GM12878 (cell line): ENCODE data around the gene MVK. TPM values are rescaled to one million over a fixed set of nuclear protein-coding genes. Genes with fewer than 3 reads are reported as not detected.

ENCODE experiments used
- ATAC-seq: fragments of 200-7000 bp; cut with Tn5 transposase; 3 replicates; pipeline ENCODE4 v1.9.1; 2020; ENCODE audit warnings: mild to moderate bottlenecking, moderate library complexity
- BruUV-seq: library from RNA; stranded (reverse); fragments of 400-500 nt; replicated peaks from 2 replicates; lab custom pipeline; 2021; lab: Mats Ljungman, UMichigan
- CTCF ChIA-PET: fragments of 300-600 bp; sonication (Branson Sonifier 250); formaldehyde crosslinking; extraction: SDS; loops from one replicate; lab custom pipeline; 2021; ENCODE audit warnings: inconsistent platforms; lab: Yijun Ruan, JAX
- POLR2A ChIA-PET: fragments of 350-600 bp; formaldehyde crosslinking; extraction: SDS; loops from one replicate; lab custom pipeline; 2021; ENCODE audit warnings: inconsistent platforms; lab: Charles Lee
- RAD21 ChIA-PET: fragments of 300-600 bp; sonication (Branson Sonifier 250); formaldehyde crosslinking; loops from one replicate; lab custom pipeline; 2023; ENCODE audit warnings: antibody characterized with exemption; ENCODE audit not compliant: unreplicated experiment; lab: Charles Lee
- SMC1A ChIA-PET: fragments of 300-600 bp; sonication (Branson Sonifier 250); formaldehyde crosslinking; loops from one replicate; lab custom pipeline; 2023; ENCODE audit not compliant: unreplicated experiment, uncharacterized antibody; lab: Charles Lee
- DNase-seq: peaks from one replicate; pipeline ENCODE4 v3.0.0-alpha.2; 2011; ENCODE audit warnings: low read depth, low spot score
- FAIRE-seq: peaks from 3 replicates; lab custom pipeline; 2011; peaks lifted over from hg19 to GRCh38; lab: Jason Lieb, UNC
- H2AFZ ChIP-seq: 2 replicates; pipeline ENCODE4 v1.6.0; 2011; ENCODE audit warnings: low read depth, low read length, control low read depth; ENCODE audit not compliant: control insufficient read depth
- H3K27ac ChIP-seq: 2 replicates; pipeline ENCODE4 v1.5.1; 2011; ENCODE audit warnings: control low read depth; ENCODE audit not compliant: control insufficient read depth, insufficient read depth
- H3K27me3 ChIP-seq, 2 experiments: replicated peaks in 1 of 2; 2 replicates each; pipeline versions ENCODE4 v1.6.0 to v1.6.1; 2011; ENCODE audit warnings: low read length in 1 of 2; ENCODE audit not compliant: control insufficient read depth in 2 of 2, insufficient read depth in 2 of 2
- H3K36me3 ChIP-seq, 2 experiments: 2 replicates each; pipeline ENCODE4 v1.5.1; 2011; ENCODE audit warnings: low read length in 1 of 2; ENCODE audit not compliant: control insufficient read depth in 2 of 2, insufficient read depth in 2 of 2
- H3K4me1 ChIP-seq: 2 replicates; pipeline ENCODE4 v1.6.1; 2011; ENCODE audit warnings: mild to moderate bottlenecking, low read length, moderate library complexity, mixed read lengths; ENCODE audit not compliant: control insufficient read depth, insufficient read depth
- H3K4me2 ChIP-seq: 2 replicates; pipeline ENCODE4 v1.6.0; 2011; ENCODE audit warnings: control low read depth; ENCODE audit not compliant: control insufficient read depth, insufficient read depth
- H3K4me3 ChIP-seq: fragments of 200-600 bp; sonication (generic); 2 replicates; pipeline ENCODE4 v1.5.1; 2016
- H3K79me2 ChIP-seq: 2 replicates; pipeline ENCODE4 v1.6.0; 2011; ENCODE audit warnings: low read length; ENCODE audit not compliant: control insufficient read depth, insufficient read depth
- H3K9ac ChIP-seq: 2 replicates; pipeline ENCODE4 v1.8.0; 2011; ENCODE audit warnings: low read length, control low read depth, mixed read lengths; ENCODE audit not compliant: control insufficient read depth, insufficient read depth
- H3K9me3 ChIP-seq: replicated peaks from 3 replicates; pipeline ENCODE4 v1.5.1; 2011; ENCODE audit warnings: mild to moderate bottlenecking, low read length; ENCODE audit not compliant: control insufficient read depth, insufficient read depth
- H4K20me1 ChIP-seq: 2 replicates; pipeline ENCODE4 v1.6.0; 2011; ENCODE audit not compliant: control insufficient read depth, insufficient read depth
- ATF3 ChIP-seq: IDR thresholded peaks from 2 replicates; pipeline ENCODE4 v1.6.1; 2011; ENCODE audit warnings: low read depth, mild to moderate bottlenecking, low read length, moderate library complexity, borderline replicate concordance; ENCODE audit errors: extremely low read depth
- CREM ChIP-seq: IDR thresholded peaks from 2 replicates; pipeline ENCODE4 v1.6.1; 2014; ENCODE audit warnings: antibody characterized with exemption, low read depth
- ELK1 ChIP-seq: IDR thresholded peaks from 2 replicates; pipeline ENCODE4 v1.6.1; 2012; ENCODE audit warnings: low read depth, low read length, improper control_type of control experiment
- HDAC2 ChIP-seq: fragments of 200-600 bp; sonication (generic); IDR thresholded peaks from 2 replicates; pipeline ENCODE4 v1.6.1; 2017
- MEF2A ChIP-seq: IDR thresholded peaks from 2 replicates; pipeline ENCODE4 v1.6.1; 2011; ENCODE audit warnings: low read depth, mild to moderate bottlenecking, low read length, moderate library complexity; ENCODE audit not compliant: insufficient read depth
- MYC ChIP-seq: IDR thresholded peaks from 2 replicates; pipeline ENCODE4 v1.6.1; 2011; ENCODE audit warnings: mild to moderate bottlenecking, low read length, moderate library complexity, inconsistent platforms; ENCODE audit not compliant: insufficient read depth, insufficient replicate concordance, insufficient read length, severe bottlenecking
- PRDM15 ChIP-seq: fragments of 450-650 bp; formaldehyde crosslinking; IDR thresholded peaks from 2 replicates; pipeline ENCODE4 v1.4.0; 2020; ENCODE audit warnings: mild to moderate bottlenecking, moderate library complexity
- RB1 ChIP-seq: fragments of 450-650 bp; formaldehyde crosslinking; IDR thresholded peaks from 2 replicates; pipeline ENCODE4 v1.6.1; 2017; ENCODE audit warnings: mild to moderate bottlenecking, borderline replicate concordance
- RELA ChIP-seq: fragments of 450-650 bp; IDR thresholded peaks from 2 replicates; pipeline ENCODE4 v1.8.0; 2014; ENCODE audit warnings: borderline replicate concordance; ENCODE audit not compliant: partially characterized antibody
- SREBF1 ChIP-seq: IDR thresholded peaks from 2 replicates; pipeline ENCODE4 v1.6.1; 2012; ENCODE audit warnings: mild to moderate bottlenecking, low read length
- SRF ChIP-seq, 2 experiments: IDR thresholded peaks; 2 replicates each; pipeline ENCODE4 v1.6.1; 2011; ENCODE audit warnings: low read depth in 2 of 2, low read length in 2 of 2, mild to moderate bottlenecking in 1 of 2, moderate library complexity in 1 of 2
- TCF7 ChIP-seq: IDR thresholded peaks from 2 replicates; pipeline ENCODE4 v1.6.1; 2014; ENCODE audit warnings: antibody characterized with exemption, borderline replicate concordance
- ZBTB11 ChIP-seq: fragments of 450-650 bp; formaldehyde crosslinking; IDR thresholded peaks from 2 replicates; pipeline ENCODE4 v1.5.0; 2022; ENCODE audit warnings: mild to moderate bottlenecking, missing genetic modification characterization
- ZSCAN29 ChIP-seq: fragments of 450-650 bp; IDR thresholded peaks from 2 replicates; pipeline ENCODE4 v1.6.1; 2017; ENCODE audit warnings: mild to moderate bottlenecking, moderate library complexity
- WGBS: methylation state at CpG from one replicate; pipeline ENCODE4 v1.1.6; 2016; ENCODE audit warnings: low lambda C conversion rate; ENCODE audit not compliant: insufficient replicate concordance, insufficient coverage; ENCODE audit errors: missing lambda C conversion rate; 5-methylcytosine and 5-hydroxymethylcytosine counted together
- in situ Hi-C: fragments of 300-500 bp; cut with MboI; formaldehyde crosslinking; loops from 9 replicates; pipeline ENCODE4 v1.14.3; 2018; ENCODE audit warnings: mixed read lengths
- intact Hi-C: fragments of 100-400 bp; cut with micrococcal nuclease; formaldehyde crosslinking; loops from one replicate; pipeline ENCODE4 v1.14.2; 2022; ENCODE audit not compliant: unreplicated experiment
- polyA plus RNA-seq, 11 experiments: library from polyadenylated mRNA; depleted of rRNA in 4 of 11; unstranded in 6 of 11; stranded (reverse) in 5 of 11; fragments of >200 nt; fragmentation: Nextera tagmentation in 4 of 11; fragmentation: Illumina TruSeq in 1 of 11; extraction: Ambion mirVana in 4 of 11; extraction: Trizol in 1 of 11; gene quantifications; 1 replicate in 1 of 11; 2 replicates in 10 of 11; pipeline versions ENCODE4 v1.2.1 to v1.2.3, GENCODE V29; 2011 to 2016; ENCODE audit warnings: inconsistent platforms in 2 of 11, missing spikeins in 2 of 11, low read depth in 1 of 11
- total RNA-seq, 4 experiments: library from RNA; depleted of rRNA in 3 of 4; stranded (reverse); fragments of >200 nt in 3 of 4; fragmentation: Illumina TruSeq in 1 of 4; extraction: Trizol in 1 of 4; gene quantifications; 2 replicates each; pipeline versions ENCODE4 v1.2.1 to v1.2.3, GENCODE V29; 2013 to 2021

Gene MVK
- total and polyA plus RNA-seq, 10 of the 15 experiments (the other 5 are each of a cell fraction or from before 2014, with no cell fraction given) = 0.24 to 46.7 (median 31.9) TPM

- in situ Hi-C loops = no loop called here
- H3K27me3 ChIP-seq = no peaks in the 10 kb centered on the region
- TF ChIP-seq SRF (IDR thresholded peaks at IDR 0.05; ENCODE audit: low read depth in 2 of 2, low read length in 2 of 2) = no peak
- no peak for TF ChIP-seq ZSCAN29
- no peak for TF ChIP-seq ATF3
- TF ChIP-seq PRDM15 (CRISPR knock-in tag) = no peak
- no peak for TF ChIP-seq MYC
- no peak for TF ChIP-seq RELA
- no peak for TF ChIP-seq SREBF1
- no peak for TF ChIP-seq ZBTB11
- TF ChIP-seq CREM = no peak
- no peak for TF ChIP-seq RB1
- TF ChIP-seq MEF2A = no peak
- TF ChIP-seq TCF7 = no peak
- no peak for TF ChIP-seq ELK1
- no peak for TF ChIP-seq HDAC2
Measured at GRCh38 chr12:109558374-109559199, 15.0 kb upstream of the MVK start.

More at GRCh38 chr12:109558374-109559199, 15.0 kb upstream of the MVK start:
- CTCF ChIA-PET = no interaction called here
- Histone ChIP-seq H3K4me2 (no peak overlapping the region), H3K79me2 (no peaks in the 10 kb centered on the region), H3K4me1 (no peaks in the 10 kb centered on the region), H3K36me3 (no peaks in the 10 kb centered on the region), H3K9me3 (peaks cover 11% of the 10 kb centered on the region; the same call in 2 of the 3 replicates), H3K9ac (no peak overlapping the region), H2AFZ (no peak overlapping the region), H3K4me3 (no peak overlapping the region), H3K27ac (no peak overlapping the region), H4K20me1 (no peaks in the 10 kb centered on the region)
- RAD21 ChIA-PET = no interaction called here
- DNase-seq (no peak), FAIRE-seq (no peak), ATAC-seq (no peak)
- WGBS = 93% methylated on average over 23 of the region's 25 CpGs
- intact Hi-C loops = no loop called here
- POLR2A ChIA-PET = no interaction called here
- SMC1A ChIA-PET = interaction anchor here (1.1 kb wide), 1 partner anchor 15 kb away, joined by 3 read pairs; the partner anchor contains the start of genes MMAB and MVK
- BruUV-seq = no TSS peak
